Erythroblast (primary cell): ENCODE measurements around the gene TBC1D16.

Experiments
- GATA1 ChIP-seq: IDR thresholded peaks from 2 replicates; pipeline ENCODE4 v1.6.1; 2011; ENCODE audit warnings: low read depth, mild to moderate bottlenecking, control low read depth, low read length, moderate library complexity
- POLR2A ChIP-seq: IDR thresholded peaks from 2 replicates; pipeline ENCODE4 v1.6.1; 2011; ENCODE audit warnings: mild to moderate bottlenecking, low read length

DNA sequence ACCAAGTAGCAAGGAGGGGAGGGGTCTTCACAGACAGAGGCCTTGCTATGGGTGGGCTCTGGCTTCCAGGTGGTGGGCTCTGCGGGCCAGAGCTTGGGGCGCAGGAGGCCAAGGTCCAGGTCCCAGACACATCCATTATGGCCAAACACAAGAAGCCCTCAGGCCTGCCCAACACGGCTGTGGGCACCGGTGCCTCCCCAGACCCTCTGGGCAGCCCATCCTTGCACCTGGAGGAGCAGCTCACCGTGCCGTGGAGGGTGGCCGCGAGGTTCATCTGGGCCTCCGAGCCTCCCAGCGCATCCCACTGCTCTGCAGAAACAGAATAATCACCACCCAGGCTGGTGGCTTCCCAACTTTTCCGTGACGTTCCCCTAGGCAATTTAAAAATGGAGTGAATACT lies 55.9 kb downstream of the TBC1D16 start:
- TF ChIP-seq POLR2A = no peak
- TF ChIP-seq GATA1 = no peak
